Endothelial cell of umbilical vein (primary cell): ENCODE results near the gene CACNA1C. TPM values are rescaled to one million over a fixed set of nuclear protein-coding genes. Genes with fewer than 3 reads are reported as not detected.

Experiments
- BruUV-seq: library from RNA; stranded (reverse); fragments of 400-500 nt; replicated peaks from 2 replicates; lab custom pipeline; 2021; lab: Mats Ljungman, UMichigan
- CTCF ChIA-PET: fragments of 300-600, 350-600 bp; sonication (Branson Sonifier 250); formaldehyde crosslinking; loops from one replicate; lab custom pipeline; 2021; ENCODE audit warnings: antibody characterized with exemption, inconsistent platforms; lab: Charles Lee
- POLR2A ChIA-PET: fragments of 300-600, 350-600 bp; sonication (Branson Sonifier 250); formaldehyde crosslinking; loops from one replicate; lab custom pipeline; 2021; ENCODE audit warnings: antibody characterized with exemption, inconsistent platforms; lab: Charles Lee
- DNase-seq: peaks from one replicate; pipeline ENCODE4 v3.0.0-alpha.2; 2011; ENCODE audit warnings: low read depth, low spot score
- FAIRE-seq: peaks from 2 replicates; lab custom pipeline; 2011; peaks lifted over from hg19 to GRCh38; lab: Jason Lieb, UNC
- H2AFZ ChIP-seq: 2 replicates; pipeline ENCODE4 v1.6.0; 2012; ENCODE audit warnings: low read depth, low read length, control low read depth, inconsistent platforms
- H3K27ac ChIP-seq: 2 replicates; pipeline ENCODE4 v1.5.1; 2011; ENCODE audit warnings: low read depth, mild to moderate bottlenecking, control low read depth, low read length, moderate library complexity; ENCODE audit not compliant: insufficient read depth
- H3K27me3 ChIP-seq, 2 experiments: 2 replicates each; pipeline versions ENCODE4 v1.6.0 to v1.6.1; 2011; ENCODE audit warnings: low read length in 2 of 2, mixed read lengths in 1 of 2; ENCODE audit not compliant: control insufficient read depth in 2 of 2, insufficient read depth in 2 of 2
- H3K36me3 ChIP-seq, 2 experiments: 2 replicates in 1 of 2; 3 replicates in 1 of 2; pipeline ENCODE4 v1.5.1; 2011; ENCODE audit warnings: low read length in 2 of 2, mild to moderate bottlenecking in 1 of 2, moderate library complexity in 1 of 2; ENCODE audit not compliant: control insufficient read depth in 2 of 2, insufficient read depth in 2 of 2; ENCODE audit errors: extremely low read depth in 1 of 2
- H3K4me1 ChIP-seq: 3 replicates; pipeline ENCODE4 v1.5.1; 2011; ENCODE audit warnings: mild to moderate bottlenecking, low read length; ENCODE audit not compliant: control insufficient read depth, insufficient read depth; ENCODE audit errors: extremely low read depth
- H3K4me2 ChIP-seq: 2 replicates; pipeline ENCODE4 v1.6.1; 2011; ENCODE audit warnings: low read length, control low read depth, mixed read lengths; ENCODE audit not compliant: insufficient read depth
- H3K4me3 ChIP-seq, 3 experiments: fragments of 200-600 bp in 1 of 3; sonication (generic), shearing (Covaris generic) in 1 of 3; replicated peaks in 1 of 3; 2 replicates each; pipeline ENCODE4 v1.5.1; 2011 to 2016; ENCODE audit warnings: control low read depth in 3 of 3, low read length in 3 of 3, mild to moderate bottlenecking in 2 of 3, inconsistent platforms in 1 of 3, low read depth in 1 of 3, moderate library complexity in 1 of 3; ENCODE audit not compliant: insufficient read depth in 1 of 3
- H3K79me2 ChIP-seq: 2 replicates; pipeline ENCODE4 v1.6.0; 2012; ENCODE audit warnings: low read length, inconsistent platforms; ENCODE audit not compliant: control insufficient read depth, insufficient read depth
- H3K9ac ChIP-seq: replicated peaks from 2 replicates; pipeline ENCODE3; 2011; ENCODE audit warnings: low read length, control low read depth; ENCODE audit not compliant: insufficient read depth; ENCODE audit errors: extremely low read depth
- H3K9me1 ChIP-seq: replicated peaks from 3 replicates; pipeline ENCODE4 v1.6.0; 2011; ENCODE audit warnings: mild to moderate bottlenecking, low read length; ENCODE audit not compliant: control insufficient read depth, insufficient read depth; ENCODE audit errors: extremely low read depth
- H3K9me3 ChIP-seq: replicated peaks from 2 replicates; pipeline ENCODE4 v1.5.1; 2012; ENCODE audit warnings: low read length, inconsistent platforms; ENCODE audit not compliant: control insufficient read depth, insufficient read depth
- H4K20me1 ChIP-seq: replicated peaks from 2 replicates; pipeline ENCODE3; 2011; ENCODE audit warnings: mild to moderate bottlenecking, low read length; ENCODE audit not compliant: control insufficient read depth, insufficient read depth; ENCODE audit errors: extremely low read depth
- EZH2 ChIP-seq: IDR thresholded peaks from 2 replicates; pipeline ENCODE4 v1.6.1; 2012; ENCODE audit warnings: borderline replicate concordance, low read depth, mild to moderate bottlenecking, moderate library complexity, low read length, inconsistent platforms; ENCODE audit not compliant: severe bottlenecking
- FOS ChIP-seq: IDR thresholded peaks from 2 replicates; pipeline ENCODE4 v1.6.1; 2011; ENCODE audit warnings: mild to moderate bottlenecking, low read length, moderate library complexity, borderline replicate concordance; ENCODE audit not compliant: insufficient read depth
- GATA2 ChIP-seq: IDR thresholded peaks from 2 replicates; pipeline ENCODE4 v1.7.0; 2011; ENCODE audit warnings: low read depth, mild to moderate bottlenecking, moderate library complexity, mixed read lengths, low read length; ENCODE audit not compliant: insufficient read length, insufficient read depth
- JUN ChIP-seq: IDR thresholded peaks from 2 replicates; pipeline ENCODE4 v1.6.1; 2011; ENCODE audit warnings: borderline replicate concordance, low read depth; ENCODE audit not compliant: insufficient read length, insufficient read depth
- MYC ChIP-seq: IDR thresholded peaks from one replicate; pipeline ENCODE4 v1.6.1; 2011; ENCODE audit warnings: mild to moderate bottlenecking, low read depth, low read length
- POLR2A ChIP-seq: IDR thresholded peaks from 2 replicates; pipeline ENCODE4 v1.6.1; 2012; ENCODE audit warnings: low read depth, mild to moderate bottlenecking, control low read depth, low read length
- POLR2AphosphoS5 ChIP-seq: IDR thresholded peaks from 2 replicates; pipeline ENCODE4 v1.6.1; 2012; ENCODE audit warnings: low read depth, mild to moderate bottlenecking, control low read depth, low read length, moderate library complexity; ENCODE audit not compliant: insufficient read depth
- dilution Hi-C: fragments of 300-500 bp; cut with MboI; formaldehyde crosslinking; loops from one replicate; pipeline ENCODE4 v1.15.0; 2019; ENCODE audit warnings: low sequenced_read_pairs; ENCODE audit not compliant: extremely low pct_ligation_motif_present
- intact Hi-C: fragments of 100-400 bp; cut with micrococcal nuclease; formaldehyde crosslinking; loops from one replicate; pipeline ENCODE4 v1.10.0; 2022
- polyA plus RNA-seq, 4 experiments: library from polyadenylated mRNA; depleted of rRNA in 3 of 4; stranded (reverse) in 3 of 4; unstranded in 1 of 4; fragments of >200 nt; gene quantifications; 2 replicates each; pipeline versions ENCODE4 v1.2.1 to v1.2.3, GENCODE V29; 2011 to 2012; ENCODE audit warnings: missing spikeins in 1 of 4
- total RNA-seq: library from RNA; stranded (reverse); gene quantifications from 2 replicates; pipeline ENCODE4 v1.2.3, GENCODE V29; 2021
- TF ChIP-seq, protein P1 (sequence below): IDR thresholded peaks from 2 replicates; pipeline ENCODE4 v1.6.1; 2011; ENCODE audit not compliant: insufficient read depth, insufficient read length
- TF ChIP-seq, protein P2 (sequence below), 2 donors: IDR thresholded peaks; 1 replicate in 1 of 2; 2 replicates in 1 of 2; pipeline ENCODE4 v1.5.1; 2011; ENCODE audit warnings: low read length in 2 of 2, mild to moderate bottlenecking in 2 of 2, moderate library complexity in 2 of 2, control low read depth in 1 of 2, inconsistent platforms in 1 of 2, low read depth in 1 of 2; ENCODE audit not compliant: insufficient read depth in 1 of 2; ENCODE audit errors: extremely low read depth in 1 of 2

Gene CACNA1C
- total and polyA plus RNA-seq, 2 donors (not counting 3 experiments of a cell fraction or from before 2014, with no cell fraction given) = not detected

DNA sequence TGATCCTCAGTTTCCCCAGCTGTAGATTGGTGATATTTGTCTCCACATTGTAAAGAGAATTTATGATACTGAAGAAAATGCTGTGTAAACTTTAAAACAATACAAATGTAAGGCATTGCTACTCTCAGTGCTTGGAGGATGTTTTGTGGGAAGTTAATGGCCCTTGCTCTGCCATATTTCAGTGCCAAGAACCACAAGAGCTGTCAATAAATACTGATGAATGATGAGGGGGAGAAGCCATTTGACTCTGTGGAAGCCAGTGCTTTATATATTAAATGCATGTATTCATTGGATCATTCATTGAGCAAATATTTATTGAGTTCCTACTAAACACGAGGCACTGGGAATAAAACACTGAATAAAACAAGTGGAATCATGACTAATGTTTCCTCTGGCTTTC is 30.8 kb downstream of the CACNA1C start:
- ChIA-PET POLR2A (no interaction called here), CTCF (no interaction called here)
- DNase-seq (no peak), FAIRE-seq (no peak)
- H3K9ac ChIP-seq = no peak overlapping the region
- no peak overlapping the region for H3K4me3 ChIP-seq
- H3K27ac ChIP-seq = no peak overlapping the region
- BruUV-seq = no TSS peak
- no peaks in the 10 kb centered on the region for H3K9me3 ChIP-seq
- H2AFZ ChIP-seq = no peak overlapping the region
- intact Hi-C loops (no loop called here), dilution Hi-C loops (no loop called here)
- TF ChIP-seq POLR2AphosphoS5 (no peak), FOS (no peak), JUN (no peak), MYC (no peak), EZH2 (no peak), GATA2 (no peak), POLR2A (no peak)
- TF ChIP-seq, protein P1, sequence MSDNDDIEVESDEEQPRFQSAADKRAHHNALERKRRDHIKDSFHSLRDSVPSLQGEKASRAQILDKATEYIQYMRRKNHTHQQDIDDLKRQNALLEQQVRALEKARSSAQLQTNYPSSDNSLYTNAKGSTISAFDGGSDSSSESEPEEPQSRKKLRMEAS = no peak
- TF ChIP-seq, protein P2, sequence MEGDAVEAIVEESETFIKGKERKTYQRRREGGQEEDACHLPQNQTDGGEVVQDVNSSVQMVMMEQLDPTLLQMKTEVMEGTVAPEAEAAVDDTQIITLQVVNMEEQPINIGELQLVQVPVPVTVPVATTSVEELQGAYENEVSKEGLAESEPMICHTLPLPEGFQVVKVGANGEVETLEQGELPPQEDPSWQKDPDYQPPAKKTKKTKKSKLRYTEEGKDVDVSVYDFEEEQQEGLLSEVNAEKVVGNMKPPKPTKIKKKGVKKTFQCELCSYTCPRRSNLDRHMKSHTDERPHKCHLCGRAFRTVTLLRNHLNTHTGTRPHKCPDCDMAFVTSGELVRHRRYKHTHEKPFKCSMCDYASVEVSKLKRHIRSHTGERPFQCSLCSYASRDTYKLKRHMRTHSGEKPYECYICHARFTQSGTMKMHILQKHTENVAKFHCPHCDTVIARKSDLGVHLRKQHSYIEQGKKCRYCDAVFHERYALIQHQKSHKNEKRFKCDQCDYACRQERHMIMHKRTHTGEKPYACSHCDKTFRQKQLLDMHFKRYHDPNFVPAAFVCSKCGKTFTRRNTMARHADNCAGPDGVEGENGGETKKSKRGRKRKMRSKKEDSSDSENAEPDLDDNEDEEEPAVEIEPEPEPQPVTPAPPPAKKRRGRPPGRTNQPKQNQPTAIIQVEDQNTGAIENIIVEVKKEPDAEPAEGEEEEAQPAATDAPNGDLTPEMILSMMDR (IDR thresholded peaks at IDR 0.05; ENCODE audit: extremely low read depth in 1 of 2, insufficient read depth in 1 of 2, low read depth in 1 of 2, low read length in 2 of 2) = no peak
- no peak overlapping the region for H3K4me2 ChIP-seq
- H4K20me1 ChIP-seq = no peaks in the 10 kb centered on the region
- H3K27me3 ChIP-seq = no peaks in the 10 kb centered on the region
- H3K36me3 ChIP-seq = no peaks in the 10 kb centered on the region
- no peaks in the 10 kb centered on the region for H3K9me1 ChIP-seq
- no peaks in the 10 kb centered on the region for H3K79me2 ChIP-seq
- H3K4me1 ChIP-seq = no peaks in the 10 kb centered on the region
